K562 (cell line): ENCODE data around the gene IGDCC3. TPM values are rescaled to one million over a fixed set of nuclear protein-coding genes. Genes with fewer than 3 reads are reported as not detected.

Source experiments
- ATAC-seq: fragments of 200-7000 bp; cut with Tn5 transposase; 3 replicates; pipeline ENCODE4 v1.9.1; 2020; ENCODE audit warnings: moderate library complexity
- BruUV-seq: library from RNA; stranded (reverse); fragments of 400-500 nt; replicated peaks from 2 replicates; lab custom pipeline; 2021; lab: Mats Ljungman, UMichigan
- CTCF ChIA-PET: fragments of 300-600 bp; formaldehyde crosslinking; extraction: SDS; loops from one replicate; lab custom pipeline; 2021; ENCODE audit warnings: low intra/inter-chr PET ratio; lab: Yijun Ruan, JAX
- POLR2A ChIA-PET: fragments of 300-600, 350-650 bp; sonication (Branson Sonifier 250); formaldehyde crosslinking; extraction: SDS; loops from one replicate; lab custom pipeline; 2021; ENCODE audit warnings: antibody characterized with exemption, inconsistent platforms; lab: Yijun Ruan, JAX
- DNase-seq, 4 experiments: peaks; one replicate each; pipeline versions ENCODE4 v3.0.0 to v3.0.0-alpha.2; 2011 to 2018; ENCODE audit warnings: low spot score in 3 of 4, mixed read lengths in 3 of 4; ENCODE audit errors: extremely low read depth in 1 of 4
- FAIRE-seq: peaks from 2 replicates; lab custom pipeline; 2011; peaks lifted over from hg19 to GRCh38; lab: Jason Lieb, UNC
- H2AFZ ChIP-seq: 2 replicates; pipeline ENCODE4 v1.6.0; 2011; ENCODE audit warnings: low read depth, low read length, control low read depth, inconsistent platforms
- H3K27ac ChIP-seq: fragments of 200-600 bp; 3 replicates; pipeline ENCODE4 v1.8.0; 2011; ENCODE audit warnings: low read depth, mild to moderate bottlenecking, control low read depth, inconsistent platforms, low read length, moderate library complexity, mixed read lengths; ENCODE audit errors: extremely low read depth
- H3K27me3 ChIP-seq, 2 experiments: fragments of 300-600 bp in 1 of 2; 2 replicates in 1 of 2; 3 replicates in 1 of 2; pipeline versions ENCODE4 v1.6.0 to v1.8.0; 2011; ENCODE audit warnings: inconsistent platforms in 2 of 2, low read length in 2 of 2, mild to moderate bottlenecking in 1 of 2, mixed read lengths in 1 of 2, moderate library complexity in 1 of 2; ENCODE audit not compliant: control insufficient read depth in 2 of 2, insufficient read depth in 2 of 2
- H3K36me3 ChIP-seq: fragments of 300-600 bp; 3 replicates; pipeline ENCODE4 v1.8.0; 2011; ENCODE audit warnings: mild to moderate bottlenecking, low read length, inconsistent platforms; ENCODE audit not compliant: control insufficient read depth, insufficient read depth
- H3K4me1 ChIP-seq, 2 experiments: fragments of 200-600 bp in 1 of 2; replicated peaks in 1 of 2; 2 replicates in 1 of 2; 3 replicates in 1 of 2; pipeline versions ENCODE4 v1.5.1 to v1.8.0; 2011; ENCODE audit warnings: inconsistent platforms in 2 of 2, low read length in 2 of 2, mild to moderate bottlenecking in 1 of 2, mixed read lengths in 1 of 2, moderate library complexity in 1 of 2; ENCODE audit not compliant: control insufficient read depth in 2 of 2, insufficient read depth in 2 of 2
- H3K4me2 ChIP-seq: 2 replicates; pipeline ENCODE4 v1.6.1; 2011; ENCODE audit warnings: low read length, control low read depth, inconsistent platforms, mixed read lengths; ENCODE audit not compliant: insufficient read depth
- H3K4me3 ChIP-seq: fragments of 200-600 bp; sonication (generic), shearing (Covaris generic); 2 replicates; pipeline ENCODE4 v1.5.1; 2016; ENCODE audit warnings: control low read depth, inconsistent platforms
- H3K79me2 ChIP-seq: fragments of 200-600 bp; 3 replicates; pipeline ENCODE4 v1.8.0; 2011; ENCODE audit warnings: low read length, inconsistent platforms; ENCODE audit not compliant: control insufficient read depth, insufficient read depth
- H3K9ac ChIP-seq, 2 experiments: 2 replicates each; pipeline versions ENCODE4 v1.6.0 to v1.6.1; 2011; ENCODE audit warnings: low read depth in 2 of 2, low read length in 2 of 2, control low read depth in 1 of 2, inconsistent platforms in 1 of 2, mild to moderate bottlenecking in 1 of 2, mixed read lengths in 1 of 2; ENCODE audit not compliant: insufficient read depth in 1 of 2
- H3K9me1 ChIP-seq: one replicate; pipeline ENCODE4 v1.6.0; 2011; ENCODE audit warnings: inconsistent platforms, mild to moderate bottlenecking, low read length, moderate library complexity; ENCODE audit not compliant: control insufficient read depth, insufficient read depth
- H3K9me3 ChIP-seq: replicated peaks from 2 replicates; pipeline ENCODE4 v1.5.1; 2011; ENCODE audit warnings: low read depth, low read length, inconsistent platforms; ENCODE audit not compliant: control insufficient read depth, insufficient read depth
- H4K20me1 ChIP-seq: replicated peaks from 2 replicates; pipeline ENCODE4 v1.6.1; 2011; ENCODE audit warnings: low read length, inconsistent platforms, mixed read lengths; ENCODE audit not compliant: control insufficient read depth, insufficient read depth
- AFF1 ChIP-seq, 2 experiments: fragments of 450-650 bp; IDR thresholded peaks; 2 replicates each; pipeline ENCODE4 v1.6.1; 2018; ENCODE audit warnings: mild to moderate bottlenecking in 2 of 2, low read depth in 1 of 2; ENCODE audit not compliant: partially characterized antibody in 2 of 2
- CBX8 ChIP-seq: fragments of 200-600 bp; sonication (generic); IDR thresholded peaks from 2 replicates; pipeline ENCODE4 v1.6.1; 2012; ENCODE audit warnings: borderline replicate concordance, mixed run types, low read depth, mild to moderate bottlenecking, moderate library complexity, mixed read lengths, low read length, control low read depth, inconsistent platforms; ENCODE audit not compliant: poor library complexity, severe bottlenecking; ENCODE audit errors: extremely low read depth
- HNRNPUL1 ChIP-seq: fragments of 200-400 bp; formaldehyde crosslinking; IDR thresholded peaks from 2 replicates; pipeline ENCODE4 v1.6.1; 2017; ENCODE audit warnings: low read length
- NFE2L1 ChIP-seq: fragments of 450-650 bp; IDR thresholded peaks from 2 replicates; pipeline ENCODE4 v1.6.1; 2016; ENCODE audit warnings: missing genetic modification characterization, low read depth, mild to moderate bottlenecking, missing compliant biosample characterization, moderate library complexity, borderline replicate concordance
- REST ChIP-seq, 2 experiments: fragments of 450-650 bp; formaldehyde crosslinking in 1 of 2; IDR thresholded peaks; 2 replicates each; pipeline versions ENCODE4 v1.4.0 to v1.6.1; 2014 to 2020; ENCODE audit warnings: mild to moderate bottlenecking in 2 of 2, borderline replicate concordance in 1 of 2, low read depth in 1 of 2
- RHOXF2B ChIP-seq: fragments of 250-450 bp; sonication (Bioruptor Pico); conservative IDR thresholded peaks from 2 replicates; pipeline ENCODE4 v1.5.1; 2021
- SNIP1 ChIP-seq: fragments of 450-650 bp; IDR thresholded peaks from 2 replicates; pipeline ENCODE4 v1.7.1; 2017; ENCODE audit warnings: low read depth, mild to moderate bottlenecking
- TEAD1 ChIP-seq, 2 experiments: fragments of 450-650 bp in 1 of 2; sonication (generic) in 1 of 2; formaldehyde crosslinking; IDR thresholded peaks; 2 replicates each; pipeline versions ENCODE4 v1.4.0 to v1.8.0; 2020 to 2022; ENCODE audit warnings: mild to moderate bottlenecking in 2 of 2, missing genetic modification reagents in 1 of 2
- ZEB2 ChIP-seq: fragments of 450-650 bp; IDR thresholded peaks from 2 replicates; pipeline ENCODE4 v1.6.1; 2016
- WGBS: fragments of 100-300 bp; shearing (Covaris generic); methylation state at CpG from one replicate; pipeline ENCODE4 v1.1.6; 2016; ENCODE audit warnings: low coverage, mixed read lengths; ENCODE audit not compliant: insufficient coverage; ENCODE audit errors: missing lambda C conversion rate; 5-methylcytosine and 5-hydroxymethylcytosine counted together
- in situ Hi-C: fragments of 300-500 bp; cut with MboI; formaldehyde crosslinking; loops from 4 replicates; pipeline ENCODE4 v1.15.0; 2018; ENCODE audit warnings: inconsistent platforms, mixed read lengths
- intact Hi-C: fragments of 100-400 bp; cut with micrococcal nuclease; formaldehyde crosslinking; loops from 2 replicates; pipeline ENCODE4 v1.14.2; 2022
- polyA plus RNA-seq, 8 experiments: library from polyadenylated mRNA; depleted of rRNA in 4 of 8; stranded (reverse) in 5 of 8; unstranded in 3 of 8; fragments of >200 nt; fragmentation: Nextera tagmentation in 2 of 8; fragmentation: Illumina TruSeq in 1 of 8; extraction: Ambion mirVana in 2 of 8; extraction: Trizol in 1 of 8; gene quantifications; 2 replicates each; pipeline versions ENCODE4 v1.2.1 to v1.2.3, GENCODE V29; 2011 to 2014; ENCODE audit warnings: inconsistent platforms in 1 of 8, missing spikeins in 1 of 8
- total RNA-seq, 7 experiments: library from RNA; depleted of rRNA in 6 of 7; stranded (reverse); fragments of >200 nt in 6 of 7; fragmentation: Illumina TruSeq in 2 of 7; extraction: Trizol in 2 of 7; gene quantifications; 2 replicates each; pipeline versions ENCODE4 v1.2.1 to v1.2.3, GENCODE V29; 2011 to 2021; ENCODE audit warnings: low replicate concordance in 1 of 7

The IGDCC3 gene
- total and polyA plus RNA-seq, 9 of the 15 experiments (the other 6 are each of a cell fraction or from before 2014, with no cell fraction given): not detected

GRCh38 chr15:65344914-65345275 is 32.9 kb downstream of the IGDCC3 start:
- intact Hi-C loops (no loop called here), in situ Hi-C loops (no loop called here)
- peaks cover 25 to 27% of the 10 kb centered on the region in 2 experiments; a peak in 4 of 5 replicates for H3K27me3 ChIP-seq
- CTCF ChIA-PET: no interaction called here
- H3K36me3 ChIP-seq: no peaks in the 10 kb centered on the region
- no peak overlapping the region for H3K4me3 ChIP-seq
- peaks cover under 1 to 3% of the 10 kb centered on the region in 2 experiments; a peak in 3 of 5 replicates for H3K4me1 ChIP-seq
- no peak for FAIRE-seq
- POLR2A ChIA-PET: interaction anchor here (0.6 kb wide), 1 partner anchor 446 kb away, joined by 3 read pairs; no protein-coding TSS in a partner anchor
- no peaks in the 10 kb centered on the region for H3K9me1 ChIP-seq
- ATAC-seq: no peak
- no peak overlapping the region for H3K4me2 ChIP-seq
- H3K79me2 ChIP-seq: no peaks in the 10 kb centered on the region
- H2AFZ ChIP-seq: no peak overlapping the region
- no peaks in the 10 kb centered on the region for H3K9me3 ChIP-seq
- H3K9ac ChIP-seq: no peak overlapping the region
- H4K20me1 ChIP-seq: peaks cover 4% of the 10 kb centered on the region; the same call in 1 of the 2 replicates
- no peak for DNase-seq
- no TSS peak for BruUV-seq
- no peak overlapping the region for H3K27ac ChIP-seq
- WGBS: 0% methylated on average over 2 of the region's 2 CpGs
- TF ChIP-seq ZEB2 (no peak), SNIP1 (no peak), HNRNPUL1 (no peak), NFE2L1 (tag) (no peak), REST (IDR thresholded peaks at IDR 0.05; ENCODE audit: borderline replicate concordance) (no peak), REST (CRISPR knock-in tag; IDR thresholded peaks at IDR 0.05; ENCODE audit: low read depth) (no peak), CBX8 (no peak), RHOXF2B (CRISPR knock-in tag) (no peak), AFF1 (IDR thresholded peaks at IDR 0.05; ENCODE audit: low read depth in 1 of 2, partially characterized antibody in 2 of 2) (no peak), TEAD1 (CRISPR knock-in tag; IDR thresholded peaks at IDR 0.05) (no peak)
